Measurements from ENCODE around the gene FNDC3A.

FNDC3A gene

GRCh38 chr13:49086722-49087121, 111.0 kb downstream of the FNDC3A start:
- TF ChIP-seq CTCF (IDR thresholded peaks at IDR 0.05; ENCODE audit: insufficient read depth, low read length): no peak
- no peak for TF ChIP-seq GABPA (IDR thresholded peaks at IDR 0.05; ENCODE audit: low read depth)
- TF ChIP-seq REST (IDR thresholded peaks at IDR 0.05; ENCODE audit: insufficient replicate concordance, low read depth): no peak
- no peak for TF ChIP-seq POLR2AphosphoS5 (IDR thresholded peaks at IDR 0.05; ENCODE audit: low read depth)
- no peak for TF ChIP-seq SPI1 (IDR thresholded peaks at IDR 0.05; ENCODE audit: borderline replicate concordance, low read depth)
- DNase-seq (ENCODE audit: low read depth in 1 of 2, low spot score in 1 of 2): no peak
- Histone ChIP-seq H3K27ac (replicated peaks) (no peak overlapping the region), H3K27me3 (ENCODE audit: insufficient read depth, poor library complexity, severe bottlenecking) (no peaks in the 10 kb centered on the region), H3K4me3 (replicated peaks; ENCODE audit: insufficient read depth, low read length) (no peak overlapping the region)

GRCh38 chr13:49093376-49093775, 117.7 kb downstream of the FNDC3A start:
- Histone ChIP-seq H3K4me3 (replicated peaks; ENCODE audit: insufficient read depth, low read length) (no peak overlapping the region), H3K27me3 (ENCODE audit: insufficient read depth, poor library complexity, severe bottlenecking) (no peaks in the 10 kb centered on the region), H3K27ac (replicated peaks) (no peak overlapping the region)
- TF ChIP-seq CTCF (IDR thresholded peaks at IDR 0.05; ENCODE audit: insufficient read depth, low read length) (no peak), SPI1 (IDR thresholded peaks at IDR 0.05; ENCODE audit: borderline replicate concordance, low read depth) (no peak), POLR2AphosphoS5 (IDR thresholded peaks at IDR 0.05; ENCODE audit: low read depth) (no peak), GABPA (IDR thresholded peaks at IDR 0.05; ENCODE audit: low read depth) (no peak), REST (IDR thresholded peaks at IDR 0.05; ENCODE audit: insufficient replicate concordance, low read depth) (no peak)
- DNase-seq (ENCODE audit: low read depth in 1 of 2, low spot score in 1 of 2): no peak

- H3K4me3 ChIP-seq (replicated peaks; ENCODE audit: insufficient read depth, low read length): no peak overlapping the region
- no peaks in the 10 kb centered on the region for H3K27me3 ChIP-seq (ENCODE audit: insufficient read depth, poor library complexity, severe bottlenecking)
- TF ChIP-seq REST (IDR thresholded peaks at IDR 0.05; ENCODE audit: insufficient replicate concordance, low read depth) (no peak), GABPA (IDR thresholded peaks at IDR 0.05; ENCODE audit: low read depth) (no peak), CTCF (IDR thresholded peaks at IDR 0.05; ENCODE audit: insufficient read depth, low read length) (no peak), SPI1 (IDR thresholded peaks at IDR 0.05; ENCODE audit: borderline replicate concordance, low read depth) (no peak), POLR2AphosphoS5 (IDR thresholded peaks at IDR 0.05; ENCODE audit: low read depth) (no peak)
- no peak for DNase-seq (ENCODE audit: low read depth in 1 of 2, low spot score in 1 of 2)
- no peak overlapping the region for H3K27ac ChIP-seq (replicated peaks)
These were observed 121.7 kb downstream of the FNDC3A start for GRCh38 chr13:49097374-49097773.

All from HL-60 (cell line).